Umbilical cord (tissue), 2 donors: ENCODE measurements around the gene INPPL1. TPM values are rescaled to one million over a fixed set of nuclear protein-coding genes. Genes with fewer than 3 reads are reported as not detected.
"Not testable (repeated sequence)": the region's sequence is repeated elsewhere in the genome, so short reads cannot be mapped to it uniquely, and the experiment has no call there.

Experiments
- DNase-seq: peaks from one replicate; pipeline ENCODE4 v3.0.0-alpha.2; 2015; ENCODE audit warnings: low spot score
- total RNA-seq: library from RNA; depleted of rRNA; stranded (reverse); fragments of >200 nt; gene quantifications from one replicate; pipeline ENCODE4 v1.2.3, GENCODE V29; 2014; ENCODE audit warnings: low replicate concordance; ENCODE audit not compliant: insufficient read depth

The INPPL1 gene
- total RNA-seq, 1 donor from 2014 or later = 34.4 TPM

- DNase-seq = no peak
Measured at GRCh38 chr11:72244060-72244360, 19.4 kb downstream of the INPPL1 start, which contains the start of gene PHOX2A. PHOX2A (minus strand) TSS chr11:72244176; CDS start chr11:72244004, 172 bp downstream.

DNA sequence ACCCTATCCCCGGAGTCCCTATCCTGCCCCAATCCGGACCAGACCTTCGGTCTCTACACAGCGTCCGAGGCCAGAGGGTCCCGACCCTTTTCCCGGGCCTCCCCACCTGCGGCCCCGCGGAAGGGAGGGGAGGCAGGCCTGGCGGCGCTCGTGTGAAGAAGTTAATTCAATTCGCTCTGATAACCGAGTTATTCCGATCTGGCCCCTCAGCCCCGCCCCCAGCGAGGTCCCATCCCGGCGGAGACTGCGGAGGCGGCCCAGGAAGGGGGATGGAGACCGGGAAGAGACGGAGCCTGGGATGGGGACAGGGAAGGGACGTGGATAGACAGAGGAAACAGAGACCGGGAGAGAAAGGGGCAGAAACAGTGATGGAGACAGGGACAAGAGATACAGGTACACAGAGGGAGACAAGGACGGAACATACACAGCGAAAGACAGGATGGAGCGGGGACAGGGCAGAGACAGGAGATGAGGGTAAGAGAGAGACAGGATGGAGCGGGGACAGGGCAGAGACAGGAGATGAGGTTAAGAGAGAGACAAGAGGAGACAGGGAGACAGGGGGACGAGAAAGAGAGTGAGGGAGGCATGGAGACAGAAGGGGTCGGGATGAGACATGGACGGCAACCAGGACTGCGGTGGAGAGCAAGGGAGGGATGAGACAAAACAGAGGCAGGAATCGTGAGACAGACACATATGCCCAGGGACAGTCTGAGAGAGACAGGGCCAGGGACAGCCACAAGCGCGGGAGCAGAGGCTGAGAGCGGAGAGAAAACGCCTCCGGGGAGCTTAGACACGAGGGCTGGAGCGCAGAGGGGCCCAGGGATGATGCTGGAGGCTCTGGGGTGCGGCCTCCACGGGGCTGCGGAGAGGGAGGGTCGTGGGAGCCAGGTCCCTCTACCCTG lies 20.0 kb downstream of the INPPL1 start:
- DNase-seq = no peak

- no peak for DNase-seq
Measured at GRCh38 chr11:72245263-72245816, 20.8 kb downstream of the INPPL1 start.

GRCh38 chr11:72247584-72247983 lies 23.0 kb downstream of the INPPL1 start:
- no peak for DNase-seq

- no peak for DNase-seq
Measured at GRCh38 chr11:72249961-72250360, 25.4 kb downstream of the INPPL1 start.

GRCh38 chr11:72250661-72251464 lies 26.3 kb downstream of the INPPL1 start:
- no peak for DNase-seq

- no peak for DNase-seq
Measured at GRCh38 chr11:72251614-72252013, 27.0 kb downstream of the INPPL1 start.

DNA sequence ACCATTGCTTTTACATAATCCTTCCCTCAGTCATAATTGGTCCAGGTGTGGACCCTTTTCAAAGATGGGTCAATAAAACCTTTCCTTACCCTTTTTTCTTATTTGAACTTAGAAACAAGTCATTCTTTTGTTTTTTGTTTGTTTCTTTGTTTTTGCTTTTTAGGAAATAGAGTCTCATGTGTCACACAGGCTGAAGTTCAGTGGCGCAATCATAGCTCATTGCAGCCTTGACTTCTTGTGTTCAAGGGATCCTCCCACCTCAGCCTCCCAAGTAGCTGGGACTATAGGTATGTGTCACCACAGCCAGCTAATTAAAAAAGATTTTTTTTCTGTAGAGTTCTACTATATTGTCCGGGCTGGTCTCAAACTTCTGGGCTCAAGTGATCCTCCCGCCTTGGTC lies 28.8 kb downstream of the INPPL1 start:
- DNase-seq = no peak

GRCh38 chr11:72254299-72254993 lies 29.9 kb downstream of the INPPL1 start:
- DNase-seq = no peak

DNA sequence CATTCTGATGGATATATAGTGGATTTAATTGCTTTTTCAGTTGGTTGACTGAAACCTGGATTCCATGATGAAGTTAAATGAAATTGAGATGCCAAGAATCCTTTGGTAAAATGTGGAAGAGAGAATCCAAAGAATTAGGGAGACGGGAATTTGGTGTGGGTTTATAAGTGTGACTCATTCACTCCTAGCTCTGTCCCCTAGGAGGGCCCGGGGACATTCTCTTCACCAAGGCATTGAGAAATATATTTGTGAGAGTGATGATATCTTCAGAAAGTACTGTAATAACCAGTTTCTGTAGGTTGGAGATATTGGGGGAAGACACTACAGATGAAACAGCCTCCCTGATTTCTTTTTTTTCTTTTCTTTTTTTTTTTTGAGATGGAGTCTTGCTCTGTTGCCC lies 33.0 kb downstream of the INPPL1 start:
- no peak for DNase-seq

DNA sequence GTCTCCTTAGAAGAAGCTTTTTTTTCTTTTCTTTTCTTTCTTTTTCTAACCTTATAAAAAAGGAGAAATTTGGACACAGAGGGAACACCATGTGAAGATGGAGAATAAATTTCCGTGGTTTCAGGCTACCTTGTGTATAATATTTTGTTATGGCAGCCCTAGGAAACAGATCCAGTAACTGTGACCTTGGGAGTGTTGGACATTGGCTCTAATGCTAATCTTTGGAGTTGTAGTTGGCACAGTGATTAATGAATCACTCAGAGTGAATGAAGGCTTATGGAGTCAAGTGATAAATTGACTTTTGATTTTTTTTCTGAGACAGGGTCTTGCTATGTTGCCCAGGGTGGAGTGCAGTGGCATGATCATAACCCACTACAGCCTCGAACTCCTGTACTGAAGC lies 34.9 kb downstream of the INPPL1 start:
- no peak for DNase-seq

DNA sequence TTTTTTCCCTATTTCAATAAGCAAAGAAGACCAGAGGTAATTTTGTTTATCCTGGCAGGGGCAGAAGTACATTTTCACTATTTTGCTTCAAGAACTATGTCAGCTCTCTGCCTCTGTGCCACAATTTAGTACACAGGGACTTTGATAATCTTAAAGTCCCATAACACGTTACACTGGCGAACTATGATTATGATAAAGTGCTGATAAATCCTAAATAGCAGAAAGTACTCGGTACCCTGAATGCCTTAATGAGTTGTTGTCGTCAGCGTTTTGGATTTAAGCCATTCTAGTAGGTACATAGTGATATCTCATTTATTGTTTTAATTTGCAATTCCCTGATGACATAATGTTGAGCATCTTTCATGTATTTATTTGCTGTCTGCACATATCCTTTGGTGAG lies 36.0 kb downstream of the INPPL1 start:
- DNase-seq = no peak

DNA sequence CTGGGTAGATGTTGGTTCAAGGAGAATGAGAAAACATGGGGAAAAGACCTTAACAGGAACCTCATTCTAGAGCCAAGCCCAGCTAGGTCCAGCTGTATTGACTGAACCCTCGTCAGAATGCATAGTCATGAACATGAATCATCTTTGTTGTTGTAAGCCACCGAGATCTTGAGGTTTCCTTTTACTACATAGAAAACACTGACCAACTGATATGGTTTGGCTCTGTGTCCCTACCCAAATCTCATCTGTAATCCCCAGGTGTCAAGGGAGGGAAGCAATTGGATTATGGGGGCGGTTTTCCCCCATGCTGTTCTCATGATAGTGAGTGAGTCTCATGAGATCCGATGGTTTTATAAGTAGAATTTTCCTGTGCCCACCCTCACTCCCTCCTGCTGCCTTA lies 38.8 kb downstream of the INPPL1 start:
- DNase-seq = no peak

DNA sequence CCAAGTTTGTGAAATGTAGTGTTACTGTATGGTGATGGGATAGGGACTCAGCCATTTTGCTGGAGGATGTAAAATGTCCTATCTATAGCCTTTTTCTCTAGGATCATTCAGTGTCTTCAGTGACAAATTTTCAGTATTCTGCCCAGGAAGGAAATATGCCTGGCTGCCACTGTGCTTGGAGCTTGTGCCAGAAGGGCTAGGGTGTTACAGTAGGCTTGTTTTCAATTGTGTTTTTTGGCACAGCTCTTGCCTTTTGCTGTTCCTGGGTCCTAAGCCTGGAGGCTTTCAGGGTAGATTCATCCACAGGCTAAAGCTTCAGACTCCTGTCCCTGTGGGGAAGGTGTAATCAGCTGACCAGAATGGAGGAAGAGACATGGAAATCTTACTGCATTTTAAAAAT lies 41.4 kb downstream of the INPPL1 start:
- DNase-seq = no peak

- not testable (repeated sequence) for DNase-seq
Measured at GRCh38 chr11:72266960-72267359, 42.4 kb downstream of the INPPL1 start.

GRCh38 chr11:72267956-72268617 lies 43.5 kb downstream of the INPPL1 start:
- DNase-seq = no peak

GRCh38 chr11:72271980-72272379 lies 47.4 kb downstream of the INPPL1 start:
- no peak for DNase-seq

- DNase-seq = no peak
Measured at GRCh38 chr11:72274435-72274834, 49.9 kb downstream of the INPPL1 start.

- DNase-seq = no peak
Measured at GRCh38 chr11:72278905-72279304, 54.3 kb downstream of the INPPL1 start.

DNA sequence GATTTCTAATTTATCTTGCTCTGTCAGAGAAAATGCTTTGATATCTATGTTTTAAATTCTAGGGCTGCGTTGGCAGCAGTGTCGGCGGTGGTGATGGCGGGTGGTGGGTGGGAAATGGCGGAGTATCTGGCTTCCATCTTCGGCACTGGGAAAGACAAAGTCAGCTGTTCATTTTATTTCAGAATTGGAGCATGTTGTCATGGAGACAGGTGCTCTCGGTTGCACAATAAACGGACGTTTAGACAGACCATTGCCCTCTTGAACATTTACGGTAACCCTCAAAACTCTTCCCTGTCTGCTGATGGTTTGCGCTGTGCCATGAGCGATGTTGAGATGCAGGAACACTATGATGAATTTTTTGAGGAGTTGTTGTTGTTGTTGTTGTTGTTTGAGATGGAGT lies 55.5 kb downstream of the INPPL1 start:
- no peak for DNase-seq

DNA sequence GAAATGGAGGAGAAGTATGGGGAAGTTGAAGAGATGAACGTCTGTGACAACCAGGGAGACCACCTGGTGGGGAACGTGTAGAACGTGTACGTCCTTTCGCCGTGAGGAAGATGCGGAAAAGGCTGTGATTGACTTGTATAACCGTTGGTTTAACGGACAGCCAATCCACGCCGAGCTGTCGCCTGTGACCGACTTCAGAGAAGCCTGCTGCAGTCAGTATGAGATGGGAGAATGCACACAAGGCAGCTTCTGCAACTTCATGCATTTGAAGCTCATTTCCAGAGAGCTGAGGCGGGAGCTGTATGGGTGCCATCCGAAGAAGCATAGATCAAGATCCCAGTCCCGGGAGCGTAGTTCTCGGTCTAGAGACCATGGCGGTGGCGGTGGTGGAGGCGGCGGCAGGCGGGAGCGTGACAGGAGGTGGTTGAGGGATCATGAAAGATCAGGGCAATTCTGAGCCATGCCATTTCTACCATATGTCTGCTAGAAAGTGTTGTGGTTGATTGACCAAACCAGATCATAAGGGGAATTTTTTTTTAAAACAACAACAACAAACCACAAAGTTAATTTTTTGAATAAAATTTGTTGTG lies 56.3 kb downstream of the INPPL1 start:
- no peak for DNase-seq
